IPS DF 4.7 (cell line): ENCODE measurements around the gene PDE3A.
"Not testable (repeated sequence)": the region's sequence is repeated elsewhere in the genome, so short reads cannot be mapped to it uniquely, and the experiment has no call there.

Experiments used
- DNase-seq: peaks from one replicate; pipeline ENCODE4 v3.0.0-alpha.2; 2013; ENCODE audit warnings: low spot score; ENCODE audit errors: extremely low read depth

Gene PDE3A

GRCh38 chr12:20372326-20373096 is 4.2 kb downstream of the PDE3A start:
- no peak for DNase-seq

- DNase-seq = no peak
These were observed 6.5 kb downstream of the PDE3A start for GRCh38 chr12:20374795-20375194.

GRCh38 chr12:20375560-20375959 is 7.2 kb downstream of the PDE3A start:
- DNase-seq = no peak

- DNase-seq = no peak
These were observed 8.6 kb downstream of the PDE3A start for GRCh38 chr12:20376984-20377383.

- DNase-seq = no peak
These were observed 9.4 kb downstream of the PDE3A start for GRCh38 chr12:20377750-20378149.

GRCh38 chr12:20382117-20382516 is 13.8 kb downstream of the PDE3A start:
- no peak for DNase-seq

GRCh38 chr12:20383612-20384011 is 15.3 kb downstream of the PDE3A start:
- DNase-seq = no peak

- not testable (repeated sequence) for DNase-seq
These were observed 16.5 kb downstream of the PDE3A start for GRCh38 chr12:20384836-20385235.

GRCh38 chr12:20390846-20391245 is 22.5 kb downstream of the PDE3A start:
- DNase-seq = no peak

GRCh38 chr12:20392339-20392738 is 24.0 kb downstream of the PDE3A start:
- DNase-seq = no peak

GRCh38 chr12:20393707-20394106 is 25.4 kb downstream of the PDE3A start:
- DNase-seq = no peak

GRCh38 chr12:20395791-20396550 is 27.6 kb downstream of the PDE3A start:
- DNase-seq = no peak

GRCh38 chr12:20398686-20399085 is 30.3 kb downstream of the PDE3A start:
- DNase-seq = no peak

- no peak for DNase-seq
These were observed 31.7 kb downstream of the PDE3A start for GRCh38 chr12:20400003-20400402.

- no peak for DNase-seq
These were observed 34.9 kb downstream of the PDE3A start for GRCh38 chr12:20403230-20403629.

GRCh38 chr12:20404576-20405346 is 36.4 kb downstream of the PDE3A start:
- no peak for DNase-seq

GRCh38 chr12:20409607-20410377 is 41.5 kb downstream of the PDE3A start:
- no peak for DNase-seq

- no peak for DNase-seq
These were observed 42.4 kb downstream of the PDE3A start for GRCh38 chr12:20410734-20411133.

GRCh38 chr12:20411345-20411744 is 43.0 kb downstream of the PDE3A start:
- no peak for DNase-seq

- no peak for DNase-seq
These were observed 46.7 kb downstream of the PDE3A start for GRCh38 chr12:20415028-20415427.

GRCh38 chr12:20415641-20416040 is 47.3 kb downstream of the PDE3A start:
- DNase-seq = no peak
